NCI-H1105 treated with DMSO at 0.1 percent for 48 hours (cell line): Measurements from ENCODE around the gene VASN.

Experiments
- DNase-seq: peaks from one replicate; lab custom pipeline; 2025; lab: John Stamatoyannopoulos, UW

Gene VASN

GRCh38 chr16:4354512-4355409, 16.9 kb upstream of the VASN start:
- DNase-seq, result no peak

DNA sequence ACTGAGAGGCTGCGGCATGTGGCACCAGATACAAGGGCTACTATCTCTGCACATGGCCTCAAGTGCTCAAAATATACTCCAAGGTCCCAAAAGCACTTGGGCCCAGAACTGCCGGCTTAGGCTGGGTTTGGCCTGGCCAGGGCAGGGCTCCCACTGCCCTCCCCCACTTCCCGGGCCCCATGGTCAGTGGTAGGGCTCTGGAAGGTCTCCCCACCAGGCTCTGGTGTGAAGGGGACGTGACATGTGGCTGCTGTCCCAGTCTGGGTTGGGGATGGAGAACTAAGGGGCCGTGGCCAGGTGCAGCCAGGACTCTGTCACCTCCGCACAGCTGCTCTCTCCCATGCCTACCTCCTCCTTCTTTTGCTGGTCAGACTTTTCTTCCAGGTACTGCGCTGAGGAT, 14.8 kb upstream of the VASN start:
- DNase-seq, result no peak

- DNase-seq, result no peak
Measured at GRCh38 chr16:4358236-4358635, 13.4 kb upstream of the VASN start.

DNA sequence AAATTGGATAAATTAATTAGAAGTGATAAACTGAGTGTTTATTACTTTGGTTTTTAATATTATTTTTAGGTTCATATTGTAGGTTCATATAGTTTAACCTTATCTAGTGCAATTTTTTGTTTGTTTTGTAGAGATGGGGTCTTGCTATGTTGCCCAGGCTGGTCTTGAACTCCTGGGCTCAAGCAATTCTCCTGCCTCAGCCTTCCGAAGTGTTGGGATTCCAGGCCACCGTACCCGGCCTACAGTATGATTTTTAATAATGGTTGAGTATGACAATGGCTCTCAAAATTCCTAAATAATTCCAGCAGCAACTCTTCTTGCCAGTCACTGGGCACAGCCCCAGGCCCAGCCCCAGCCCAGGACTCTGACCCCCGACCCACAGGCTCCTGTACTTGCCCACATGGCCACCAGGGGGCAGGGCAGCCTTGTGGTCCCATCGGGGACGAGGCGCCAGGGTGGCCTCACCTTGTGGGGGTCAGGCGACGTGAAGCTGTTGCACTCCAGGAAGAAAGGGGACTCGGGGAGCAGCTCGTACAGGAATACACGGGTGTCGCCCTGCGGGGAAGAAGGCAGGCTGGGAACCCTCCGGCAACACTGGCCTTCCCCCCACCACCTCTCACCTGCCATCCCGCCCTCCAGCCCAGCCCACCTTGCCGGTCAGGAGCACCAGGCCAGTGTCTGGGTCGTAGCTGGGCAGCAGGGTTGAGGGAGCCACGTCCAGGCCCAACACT, 12.7 kb upstream of the VASN start:
- no peak for DNase-seq

DNA sequence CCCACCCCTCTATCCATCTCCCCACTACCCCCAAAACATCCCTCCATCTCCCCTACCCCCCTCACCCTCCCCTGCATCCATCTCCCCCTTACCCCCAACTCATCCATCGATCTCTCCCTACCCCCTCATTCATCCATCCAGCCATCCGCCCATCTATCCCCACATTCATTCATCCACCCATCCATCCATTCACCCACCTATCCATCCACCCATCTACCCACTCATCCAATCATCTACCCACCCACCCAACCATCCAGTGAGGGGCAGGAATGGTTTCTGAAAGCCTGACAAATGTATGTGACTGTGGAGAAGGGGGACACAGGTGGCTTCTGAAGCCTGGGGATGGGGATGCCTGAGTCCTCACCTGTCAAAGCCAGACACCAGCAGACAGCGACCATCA, 11.7 kb upstream of the VASN start:
- no peak for DNase-seq

- DNase-seq, result no peak
Measured at GRCh38 chr16:4360538-4361021, 11.1 kb upstream of the VASN start.

DNA sequence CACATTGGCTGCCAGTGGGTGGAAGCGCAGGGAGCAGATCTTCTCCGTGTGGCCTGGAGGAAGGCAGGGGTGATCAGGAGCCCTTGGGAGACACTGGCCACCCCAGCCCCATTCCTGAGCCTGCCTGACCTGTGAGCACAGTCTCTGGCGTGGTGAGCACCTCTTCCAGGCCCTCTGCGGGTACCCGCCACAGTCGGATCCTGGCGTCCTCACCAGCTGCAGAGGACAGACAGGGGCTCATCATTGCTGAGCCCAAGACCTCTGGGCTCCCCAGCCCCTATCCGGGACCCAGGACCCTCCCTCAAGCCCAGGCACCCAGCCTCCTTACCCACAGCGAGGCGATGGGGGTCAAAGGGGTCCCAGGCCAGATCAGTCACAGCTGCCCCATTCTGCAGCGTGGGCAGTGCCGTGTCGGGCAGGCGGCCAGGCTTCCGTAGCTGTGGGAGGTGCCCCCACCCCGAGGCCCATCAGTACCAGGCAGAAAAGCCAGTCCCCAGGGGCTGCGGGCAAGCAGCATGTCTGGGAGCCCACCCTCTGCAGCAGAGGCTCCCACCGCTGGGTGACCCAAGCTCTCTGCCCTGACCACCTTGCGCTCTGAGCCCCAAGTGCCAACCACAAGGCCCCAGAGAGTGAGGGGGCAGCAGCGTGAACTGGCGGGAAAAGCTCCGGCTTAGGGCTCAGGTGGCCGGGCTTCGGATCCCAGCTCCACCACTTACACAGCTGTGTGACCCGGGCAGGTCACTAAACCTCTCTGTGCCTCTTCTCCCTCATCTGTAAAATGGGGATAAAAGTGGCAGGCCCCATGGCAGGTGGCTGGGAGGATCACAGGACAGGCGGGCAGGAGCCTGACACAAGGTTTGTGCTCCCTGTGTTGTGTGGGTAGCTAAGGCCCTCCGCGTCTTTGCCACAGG, 10.4 kb upstream of the VASN start:
- no peak for DNase-seq

DNA sequence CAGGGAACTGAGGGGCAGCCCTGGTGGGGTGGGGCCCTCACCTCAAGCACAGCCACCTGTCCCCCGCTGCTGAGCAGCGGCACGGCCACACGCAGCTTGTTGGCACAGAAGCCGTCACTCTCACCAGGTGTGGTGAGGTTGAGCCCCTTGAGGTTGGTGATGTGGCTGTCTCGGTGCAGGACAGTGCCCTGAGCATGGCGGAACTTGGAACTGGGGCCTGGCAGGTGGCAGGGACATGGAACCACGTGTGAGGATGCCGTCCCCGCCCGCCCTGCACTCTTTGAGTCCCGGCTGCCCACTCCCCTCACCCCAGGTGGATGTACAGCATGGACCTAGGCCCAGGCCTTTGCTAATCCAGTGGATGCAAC, 9.7 kb upstream of the VASN start:
- DNase-seq, result no peak

GRCh38 chr16:4362476-4363135, 9.0 kb upstream of the VASN start:
- DNase-seq, result no peak

- no peak for DNase-seq
Measured at GRCh38 chr16:4364196-4365013, 7.2 kb upstream of the VASN start.

DNA sequence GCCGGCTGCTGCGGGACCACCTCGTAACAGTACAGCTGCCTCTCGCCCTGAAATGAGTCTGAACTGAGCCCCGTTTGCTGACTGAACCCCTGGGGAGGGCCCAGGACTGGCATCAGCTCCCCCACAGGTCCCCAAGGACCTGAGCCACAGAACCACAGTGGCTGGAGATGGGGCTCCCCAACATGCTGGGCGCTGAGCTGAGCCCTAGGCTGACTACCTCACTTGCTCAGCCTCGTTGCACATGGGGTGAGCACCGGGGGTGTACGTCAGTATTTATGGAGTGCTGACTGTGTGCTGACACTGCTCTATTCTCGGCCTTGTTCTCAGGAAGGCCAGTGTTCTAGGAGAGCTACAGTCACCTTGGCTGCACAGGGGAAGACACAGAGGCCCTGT, 6.6 kb upstream of the VASN start:
- DNase-seq, result no peak

- no peak for DNase-seq
Measured at GRCh38 chr16:4365615-4366014, 6.0 kb upstream of the VASN start.

GRCh38 chr16:4366016-4366415, 5.6 kb upstream of the VASN start:
- DNase-seq, result no peak

DNA sequence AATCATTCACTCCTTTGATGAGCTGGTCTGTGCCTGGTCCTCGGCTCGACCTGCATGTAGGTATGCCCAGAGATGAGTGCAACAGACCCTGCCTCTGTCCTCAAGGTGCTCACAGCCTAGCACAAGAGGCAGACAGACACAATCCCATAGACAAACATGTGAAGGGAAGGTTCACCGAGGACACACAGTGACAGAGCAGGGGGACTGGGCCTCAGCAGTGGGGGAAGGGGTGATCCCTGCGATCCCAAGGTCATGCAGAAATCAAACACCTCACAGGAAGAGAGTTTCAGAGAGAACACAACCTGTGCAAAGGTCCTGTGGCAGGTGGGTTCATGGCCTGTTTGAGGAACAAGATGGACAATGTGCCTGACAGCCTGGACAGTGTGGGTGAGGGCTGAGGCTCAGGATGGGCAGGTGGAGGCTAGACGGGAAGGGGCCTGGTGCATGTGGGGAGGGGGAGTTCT, 4.2 kb upstream of the VASN start:
- DNase-seq, result no peak

- no peak for DNase-seq
Measured at GRCh38 chr16:4369007-4369733, 2.5 kb upstream of the VASN start.

- no peak for DNase-seq
Measured at GRCh38 chr16:4370151-4370550, 1.5 kb upstream of the VASN start.

- DNase-seq, result no peak
Measured at GRCh38 chr16:4370570-4371356, 885 bp upstream of the VASN start.

GRCh38 chr16:4372001-4372577, 441 bp downstream of the VASN start:
- DNase-seq, result no peak
